ACC112 (cell line): ENCODE measurements around the gene RALBP1.
A peak's percentile ranks its signal among the peaks of the same experiment; 100 is the strongest.
"Not testable (repeated sequence)": the region's sequence is repeated elsewhere in the genome, so short reads cannot be mapped to it uniquely, and the experiment has no call there.

Experiments
- H2AFZ ChIP-seq: fragments of 200-600 bp; sonication (generic); one replicate; pipeline ENCODE4 v1.6.0; 2017; ENCODE audit warnings: antibody characterized with exemption, low read length; ENCODE audit not compliant: unreplicated experiment
- H3K27ac ChIP-seq: fragments of 200-600 bp; sonication (generic); 2 replicates; pipeline ENCODE4 v1.5.1; 2014; ENCODE audit warnings: low read depth, mild to moderate bottlenecking, antibody characterized with exemption, low read length, moderate library complexity
- H3K27me3 ChIP-seq: fragments of 200-600 bp; sonication (generic); 2 replicates; pipeline ENCODE4 v1.6.1; 2014; ENCODE audit warnings: mild to moderate bottlenecking, antibody characterized with exemption, low read length, moderate library complexity, mixed read lengths; ENCODE audit not compliant: insufficient read depth
- H3K36me3 ChIP-seq: fragments of 200-600 bp; sonication (generic); 2 replicates; pipeline ENCODE4 v1.6.1; 2016; ENCODE audit warnings: mild to moderate bottlenecking, antibody characterized with exemption, low read length, moderate library complexity, mixed read lengths; ENCODE audit not compliant: insufficient read depth
- H3K4me1 ChIP-seq: fragments of 200-600 bp; sonication (generic); one replicate; pipeline ENCODE4 v1.6.1; 2016; ENCODE audit warnings: low read length, mixed read lengths; ENCODE audit not compliant: insufficient read depth, unreplicated experiment, control insufficient read depth
- H3K4me3 ChIP-seq: fragments of 200-600 bp; sonication (generic); 2 replicates; pipeline ENCODE4 v1.5.1; 2014; ENCODE audit warnings: mild to moderate bottlenecking, low read depth, low read length
- H3K79me2 ChIP-seq: fragments of 200-600 bp; sonication (generic); one replicate; pipeline ENCODE4 v1.6.0; 2016; ENCODE audit warnings: low read length; ENCODE audit not compliant: control insufficient read depth, unreplicated experiment, insufficient read depth

RALBP1 gene

GRCh38 chr18:9474983-9475642 lies at the start of gene RALBP1:
RALBP1 (plus strand) TSS chr18:9475513; CDS start chr18:9513046, 37,533 bp downstream.
- Histone ChIP-seq H3K36me3 (no peaks in the 10 kb centered on the region), H2AFZ (peak within 1 kb of the TSS; percentile 87), H3K79me2 (peaks cover 45% of the 10 kb centered on the region), H3K4me3 (peak within 1 kb of the TSS; percentile 94), H3K27ac (peak within 1 kb of the TSS; percentile 71), H3K27me3 (no peaks in the 10 kb centered on the region), H3K4me1 (peaks cover 19% of the 10 kb centered on the region)

- Histone ChIP-seq H3K4me3 (no peak overlapping the region), H3K27ac (no peak overlapping the region)
Measured at GRCh38 chr18:9426753-9427152, 48.6 kb upstream of the RALBP1 start.

GRCh38 chr18:9428301-9428706 lies 47.0 kb upstream of the RALBP1 start:
- H2AFZ ChIP-seq: no peak overlapping the region
- H3K4me3 ChIP-seq: no peak overlapping the region
- no peaks in the 10 kb centered on the region for H3K27me3 ChIP-seq
- H3K27ac ChIP-seq: no peak overlapping the region
- H3K36me3 ChIP-seq: no peaks in the 10 kb centered on the region
- no peaks in the 10 kb centered on the region for H3K79me2 ChIP-seq
- no peaks in the 10 kb centered on the region for H3K4me1 ChIP-seq

More at GRCh38 chr18:9426753-9427152, 48.6 kb upstream of the RALBP1 start:
- Histone ChIP-seq H3K79me2 (no peaks in the 10 kb centered on the region), H3K4me1 (no peaks in the 10 kb centered on the region), H2AFZ (no peak overlapping the region), H3K36me3 (no peaks in the 10 kb centered on the region), H3K27me3 (no peaks in the 10 kb centered on the region)

- Histone ChIP-seq H3K79me2 (no peaks in the 10 kb centered on the region), H3K27ac (no peak overlapping the region), H3K36me3 (no peaks in the 10 kb centered on the region), H3K27me3 (no peaks in the 10 kb centered on the region), H2AFZ (no peak overlapping the region), H3K4me1 (no peaks in the 10 kb centered on the region), H3K4me3 (no peak overlapping the region)
Measured at GRCh38 chr18:9428862-9429661, 46.3 kb upstream of the RALBP1 start.

GRCh38 chr18:9429662-9429993 lies 45.7 kb upstream of the RALBP1 start:
- Histone ChIP-seq H3K4me3 (no peak overlapping the region), H3K27ac (no peak overlapping the region), H2AFZ (no peak overlapping the region), H3K79me2 (no peaks in the 10 kb centered on the region), H3K4me1 (no peaks in the 10 kb centered on the region), H3K27me3 (no peaks in the 10 kb centered on the region), H3K36me3 (no peaks in the 10 kb centered on the region)

- H3K27me3 ChIP-seq, H2AFZ ChIP-seq, H3K36me3 ChIP-seq: not testable (repeated sequence)
Measured at GRCh38 chr18:9430315-9430714, 45.0 kb upstream of the RALBP1 start.

GRCh38 chr18:9431296-9431695 lies 44.0 kb upstream of the RALBP1 start:
- H3K27me3 ChIP-seq: no peaks in the 10 kb centered on the region
- no peaks in the 10 kb centered on the region for H3K36me3 ChIP-seq
- H3K4me3 ChIP-seq: no peak overlapping the region
- H3K4me1 ChIP-seq: no peaks in the 10 kb centered on the region
- H3K27ac ChIP-seq: no peak overlapping the region
- no peak overlapping the region for H2AFZ ChIP-seq
- no peaks in the 10 kb centered on the region for H3K79me2 ChIP-seq

More at GRCh38 chr18:9430315-9430714, 45.0 kb upstream of the RALBP1 start:
- not testable (repeated sequence) for H3K79me2 ChIP-seq, H3K4me1 ChIP-seq, H3K4me3 ChIP-seq, H3K27ac ChIP-seq

- not testable (repeated sequence) for H2AFZ ChIP-seq, H3K27ac ChIP-seq
Measured at GRCh38 chr18:9433122-9433521, 42.2 kb upstream of the RALBP1 start.

GRCh38 chr18:9433671-9434121 lies 41.6 kb upstream of the RALBP1 start:
- H3K36me3 ChIP-seq: no peaks in the 10 kb centered on the region
- H2AFZ ChIP-seq: no peak overlapping the region
- peaks cover 5% of the 10 kb centered on the region for H3K4me1 ChIP-seq
- H3K27me3 ChIP-seq: no peaks in the 10 kb centered on the region
- no peaks in the 10 kb centered on the region for H3K79me2 ChIP-seq
- H3K4me3 ChIP-seq: no peak overlapping the region
- no peak overlapping the region for H3K27ac ChIP-seq

More at GRCh38 chr18:9433122-9433521, 42.2 kb upstream of the RALBP1 start:
- not testable (repeated sequence) for H3K4me1 ChIP-seq, H3K79me2 ChIP-seq, H3K27me3 ChIP-seq, H3K36me3 ChIP-seq, H3K4me3 ChIP-seq

GRCh38 chr18:9434122-9434701 lies 41.1 kb upstream of the RALBP1 start:
- peaks cover 5% of the 10 kb centered on the region for H3K4me1 ChIP-seq
- no peaks in the 10 kb centered on the region for H3K36me3 ChIP-seq
- H3K4me3 ChIP-seq: no peak overlapping the region
- H3K27me3 ChIP-seq: no peaks in the 10 kb centered on the region
- H2AFZ ChIP-seq: no peak overlapping the region
- H3K79me2 ChIP-seq: no peaks in the 10 kb centered on the region
- no peak overlapping the region for H3K27ac ChIP-seq
